TTC549 (cell line): Measurements from ENCODE around the gene SSBP3.
"Not testable (repeated sequence)": the region's sequence is repeated elsewhere in the genome, so short reads cannot be mapped to it uniquely, and the experiment has no call there.

Source experiments
- FAIRE-seq: peaks from 2 replicates; lab custom pipeline; 2012; peaks lifted over from hg19 to GRCh38; lab: Jason Lieb, UNC

Gene SSBP3

GRCh38 chr1:54391450-54392209 lies 14.6 kb downstream of the SSBP3 start:
- no peak for FAIRE-seq

- no peak for FAIRE-seq
Observed at GRCh38 chr1:54390655-54391054, 15.5 kb downstream of the SSBP3 start.

- FAIRE-seq: not testable (repeated sequence)
Observed at GRCh38 chr1:54389608-54390007, 16.6 kb downstream of the SSBP3 start.

GRCh38 chr1:54387419-54387818 lies 18.8 kb downstream of the SSBP3 start:
- no peak for FAIRE-seq

- no peak for FAIRE-seq
Observed at GRCh38 chr1:54385727-54386022, 20.5 kb downstream of the SSBP3 start.

GRCh38 chr1:54384918-54385726 lies 21.1 kb downstream of the SSBP3 start:
- no peak for FAIRE-seq

GRCh38 chr1:54384471-54384870 lies 21.7 kb downstream of the SSBP3 start:
- FAIRE-seq: no peak

GRCh38 chr1:54381524-54381923 lies 24.7 kb downstream of the SSBP3 start:
- no peak for FAIRE-seq

GRCh38 chr1:54380290-54380882 lies 25.8 kb downstream of the SSBP3 start:
- FAIRE-seq: no peak

- FAIRE-seq: no peak
Observed at GRCh38 chr1:54379555-54380289, 26.5 kb downstream of the SSBP3 start.

- FAIRE-seq: no peak
Observed at GRCh38 chr1:54378874-54379554, 27.2 kb downstream of the SSBP3 start.

GRCh38 chr1:54378157-54378873 lies 27.9 kb downstream of the SSBP3 start:
- FAIRE-seq: no peak

GRCh38 chr1:54377040-54377691 lies 29.0 kb downstream of the SSBP3 start:
- no peak for FAIRE-seq

GRCh38 chr1:54376430-54377039 lies 29.7 kb downstream of the SSBP3 start:
- no peak for FAIRE-seq

GRCh38 chr1:54375712-54376429 lies 30.3 kb downstream of the SSBP3 start:
- FAIRE-seq: no peak

GRCh38 chr1:54375298-54375697 lies 30.9 kb downstream of the SSBP3 start:
- FAIRE-seq: no peak

GRCh38 chr1:54374766-54375165 lies 31.4 kb downstream of the SSBP3 start:
- no peak for FAIRE-seq

- no peak for FAIRE-seq
Observed at GRCh38 chr1:54372978-54373377, 33.2 kb downstream of the SSBP3 start.

- FAIRE-seq: no peak
Observed at GRCh38 chr1:54371942-54372275, 34.3 kb downstream of the SSBP3 start.
